ENCODE results near the gene CACNA1C. TPM values are rescaled to one million over a fixed set of nuclear protein-coding genes. Genes with fewer than 3 reads are reported as not detected.
A peak's percentile ranks its signal among the peaks of the same experiment; 100 is the strongest.

The CACNA1C gene
- total RNA-seq, 2 donors from 2014 or later: 0.86 to 6.3 TPM

DNA sequence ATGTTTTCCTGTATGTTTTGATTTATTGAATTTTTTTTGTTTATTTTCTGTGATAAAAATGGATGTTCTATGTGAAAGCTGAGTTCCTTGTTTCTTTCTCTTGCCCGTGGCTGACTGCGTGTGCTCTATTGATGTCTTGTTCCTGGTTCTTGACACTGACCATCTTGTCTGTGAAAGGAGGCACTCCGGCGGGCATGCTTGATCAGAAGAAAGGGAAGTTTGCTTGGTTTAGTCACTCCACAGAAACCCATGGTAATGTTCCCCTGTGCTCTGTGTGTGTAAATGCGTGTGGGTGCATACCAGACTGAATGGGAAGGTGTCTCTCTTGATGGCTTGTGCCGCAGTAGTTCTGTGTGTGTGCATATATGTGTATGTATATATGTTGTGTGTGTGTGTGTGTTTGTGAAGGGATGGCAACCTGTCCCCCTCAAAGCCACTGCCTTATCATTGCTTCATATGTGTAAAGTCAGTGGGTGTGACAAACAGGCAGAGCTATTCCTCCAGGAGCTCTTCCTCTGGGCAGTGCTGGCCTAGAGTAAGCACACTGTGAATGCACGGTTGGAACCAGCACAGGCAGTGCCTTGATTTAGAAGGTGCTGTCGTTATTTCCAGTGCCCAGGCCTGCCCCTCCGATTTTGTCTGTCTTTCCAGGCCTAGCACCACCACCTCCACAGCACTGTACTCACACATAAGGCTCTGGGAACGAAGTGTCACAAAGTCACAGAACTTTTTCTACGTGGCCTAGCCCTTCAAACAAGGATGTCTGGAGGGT lies 494.7 kb downstream of the CACNA1C start:
- Mint-ChIP-seq H3K27me3 (ENCODE audit: insufficient read depth) (peaks cover 16% of the 10 kb centered on the region), H3K4me3 (no peak overlapping the region), H3K4me1 (peaks cover 3% of the 10 kb centered on the region), H3K36me3 (ENCODE audit: low read depth) (no peaks in the 10 kb centered on the region), H3K27ac (no peak overlapping the region), H3K9me3 (no peaks in the 10 kb centered on the region)
- 91% methylated on average over 4 to 11 of the region's 11 CpGs for WGBS, 2 experiments (ENCODE audit: insufficient coverage in 1 of 2, insufficient read length in 1 of 2)
- H3K9ac ChIP-seq (ENCODE audit: extremely low read depth, low read length, poor library complexity, severe bottlenecking): no peak overlapping the region
- H3K36me3 ChIP-seq (ENCODE audit: control insufficient read depth, insufficient read depth, low read length): no peaks in the 10 kb centered on the region
- no peaks in the 10 kb centered on the region for H3K4me1 ChIP-seq (ENCODE audit: control insufficient read depth, insufficient read depth, low read length)
- no peaks in the 10 kb centered on the region for H3K9me3 ChIP-seq (ENCODE audit: control insufficient read depth, low read length)
- no peak for DNase-seq
- no peak overlapping the region for H3K4me3 ChIP-seq (ENCODE audit: low read length)
- TF ChIP-seq, protein P1, sequence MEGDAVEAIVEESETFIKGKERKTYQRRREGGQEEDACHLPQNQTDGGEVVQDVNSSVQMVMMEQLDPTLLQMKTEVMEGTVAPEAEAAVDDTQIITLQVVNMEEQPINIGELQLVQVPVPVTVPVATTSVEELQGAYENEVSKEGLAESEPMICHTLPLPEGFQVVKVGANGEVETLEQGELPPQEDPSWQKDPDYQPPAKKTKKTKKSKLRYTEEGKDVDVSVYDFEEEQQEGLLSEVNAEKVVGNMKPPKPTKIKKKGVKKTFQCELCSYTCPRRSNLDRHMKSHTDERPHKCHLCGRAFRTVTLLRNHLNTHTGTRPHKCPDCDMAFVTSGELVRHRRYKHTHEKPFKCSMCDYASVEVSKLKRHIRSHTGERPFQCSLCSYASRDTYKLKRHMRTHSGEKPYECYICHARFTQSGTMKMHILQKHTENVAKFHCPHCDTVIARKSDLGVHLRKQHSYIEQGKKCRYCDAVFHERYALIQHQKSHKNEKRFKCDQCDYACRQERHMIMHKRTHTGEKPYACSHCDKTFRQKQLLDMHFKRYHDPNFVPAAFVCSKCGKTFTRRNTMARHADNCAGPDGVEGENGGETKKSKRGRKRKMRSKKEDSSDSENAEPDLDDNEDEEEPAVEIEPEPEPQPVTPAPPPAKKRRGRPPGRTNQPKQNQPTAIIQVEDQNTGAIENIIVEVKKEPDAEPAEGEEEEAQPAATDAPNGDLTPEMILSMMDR (conservative IDR thresholded peaks at IDR 0.05): no peak
- H3K27me3 ChIP-seq (ENCODE audit: control insufficient read depth, insufficient read depth, low read length, poor library complexity, severe bottlenecking): peaks cover 8% of the 10 kb centered on the region
- no peak overlapping the region for H3K27ac ChIP-seq (ENCODE audit: low read depth, low read length)

DNA sequence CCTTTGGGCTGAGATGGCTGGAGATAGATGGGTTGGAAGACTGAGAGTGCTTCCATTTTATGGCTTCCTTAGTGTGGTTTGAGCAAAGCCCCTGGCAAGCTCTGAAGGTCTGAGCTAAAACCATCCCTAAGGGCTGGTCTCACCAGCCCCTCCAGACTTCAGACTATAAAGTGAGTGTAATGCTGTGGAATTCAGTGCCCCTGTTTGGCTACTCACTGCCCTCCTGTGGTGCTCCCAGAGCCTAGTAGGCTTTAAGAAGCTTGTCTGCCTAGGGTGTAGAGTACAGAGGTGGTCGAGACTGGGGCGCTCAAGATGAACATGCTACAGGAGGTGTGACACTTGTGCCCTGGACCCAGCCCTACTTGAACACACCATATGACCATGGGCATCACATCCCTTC lies 495.3 kb downstream of the CACNA1C start:
- TF ChIP-seq, protein P1 (conservative IDR thresholded peaks at IDR 0.05): peak; percentile 37
- DNase-seq: no peak
- H3K27ac Mint-ChIP-seq: no peak overlapping the region

DNA sequence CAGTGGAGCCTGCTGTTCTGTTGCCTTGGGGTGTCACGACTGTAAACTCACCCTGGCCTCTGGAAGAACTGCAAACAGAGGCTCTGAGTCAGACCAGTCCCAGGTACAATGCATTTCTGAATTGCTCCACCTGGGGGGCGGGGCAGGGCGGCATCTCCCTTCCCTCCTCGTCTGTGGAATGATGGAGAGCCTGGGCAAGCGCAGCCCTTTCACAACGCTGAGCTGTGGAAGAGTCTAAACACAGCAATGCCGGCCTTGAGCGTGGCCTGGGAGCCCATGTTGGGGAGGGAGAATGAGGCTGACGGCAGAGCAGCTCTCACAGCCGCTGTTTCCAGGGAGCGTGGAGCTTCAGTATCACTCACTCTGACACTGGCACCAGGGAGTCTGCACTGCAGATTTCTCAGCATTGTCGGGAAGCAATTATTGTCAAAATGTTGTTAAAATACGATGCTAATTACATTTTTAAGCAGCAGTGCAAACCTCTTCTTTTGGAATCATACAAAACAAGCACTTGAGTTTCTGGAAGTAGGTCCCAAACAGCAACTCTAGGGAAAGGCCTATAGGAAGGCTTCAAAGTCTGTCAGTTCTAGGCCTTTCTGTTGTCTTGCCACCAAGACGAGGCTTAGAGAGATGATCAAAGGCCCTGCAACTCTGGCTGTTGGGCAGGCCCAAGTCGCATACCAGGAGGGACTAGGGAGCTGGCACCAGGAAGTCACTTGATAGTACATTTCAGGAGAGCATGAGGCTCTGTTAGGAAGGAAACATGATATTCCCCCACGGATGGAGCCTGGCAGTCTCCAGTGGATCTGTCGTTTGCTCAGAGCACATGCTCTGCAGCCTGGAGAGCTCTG lies 498.0 kb downstream of the CACNA1C start:
- Mint-ChIP-seq H3K9me3 (no peaks in the 10 kb centered on the region), H3K4me3 (no peak overlapping the region), H3K36me3 (ENCODE audit: low read depth) (no peaks in the 10 kb centered on the region), H3K27me3 (ENCODE audit: insufficient read depth) (peaks cover under 1% of the 10 kb centered on the region), H3K27ac (no peak overlapping the region), H3K4me1 (peaks cover 8% of the 10 kb centered on the region)
- peaks cover 1% of the 10 kb centered on the region for H3K27me3 ChIP-seq (ENCODE audit: control insufficient read depth, insufficient read depth, low read length, poor library complexity, severe bottlenecking)
- TF ChIP-seq, protein P1 (conservative IDR thresholded peaks at IDR 0.05): no peak
- H3K9me3 ChIP-seq (ENCODE audit: control insufficient read depth, low read length): no peaks in the 10 kb centered on the region
- H3K4me1 ChIP-seq (ENCODE audit: control insufficient read depth, insufficient read depth, low read length): peaks cover 6% of the 10 kb centered on the region
- WGBS, 2 experiments (ENCODE audit: insufficient coverage in 1 of 2, insufficient read length in 1 of 2): 89 to 91% methylated on average over 15 to 17 of the region's 17 CpGs
- H3K36me3 ChIP-seq (ENCODE audit: control insufficient read depth, insufficient read depth, low read length): no peaks in the 10 kb centered on the region
- H3K4me3 ChIP-seq (ENCODE audit: low read length): no peak overlapping the region
- H3K27ac ChIP-seq (ENCODE audit: low read depth, low read length): no peak overlapping the region
- H3K9ac ChIP-seq (ENCODE audit: extremely low read depth, low read length, poor library complexity, severe bottlenecking): no peak overlapping the region
- DNase-seq: no peak

More for the DNA sequence above, 495.3 kb downstream of the CACNA1C start:
- Histone ChIP-seq H3K4me3 (ENCODE audit: low read length) (no peak overlapping the region), H3K9me3 (ENCODE audit: control insufficient read depth, low read length) (no peaks in the 10 kb centered on the region), H3K27ac (ENCODE audit: low read depth, low read length) (no peak overlapping the region), H3K27me3 (ENCODE audit: control insufficient read depth, insufficient read depth, low read length, poor library complexity, severe bottlenecking) (peaks cover 8% of the 10 kb centered on the region), H3K9ac (ENCODE audit: extremely low read depth, low read length, poor library complexity, severe bottlenecking) (no peak overlapping the region), H3K36me3 (ENCODE audit: control insufficient read depth, insufficient read depth, low read length) (no peaks in the 10 kb centered on the region), H3K4me1 (ENCODE audit: control insufficient read depth, insufficient read depth, low read length) (no peaks in the 10 kb centered on the region)
- no peak overlapping the region for H3K4me3 Mint-ChIP-seq
- H3K9me3 Mint-ChIP-seq: no peaks in the 10 kb centered on the region
- H3K4me1 Mint-ChIP-seq: no peaks in the 10 kb centered on the region
- 82 to 96% methylated on average over 2 of the region's 2 CpGs for WGBS, 2 experiments (ENCODE audit: insufficient coverage in 1 of 2, insufficient read length in 1 of 2)
- H3K36me3 Mint-ChIP-seq (ENCODE audit: low read depth): no peaks in the 10 kb centered on the region
- H3K27me3 Mint-ChIP-seq (ENCODE audit: insufficient read depth): peaks cover 14% of the 10 kb centered on the region

All from endodermal cell (in vitro differentiated cells).